Activated T-cell treated with anti-CD3 and anti-CD28 coated beads, Interleukin-2, amount 50 U/mL, for 1 hour (primary cell): ENCODE measurements around the gene CYP27A1.
"Not testable (repeated sequence)": the region's sequence is repeated elsewhere in the genome, so short reads cannot be mapped to it uniquely, and the experiment has no call there.

Source experiments
- DNase-seq: peaks from one replicate; pipeline ENCODE4 v3.0.0-alpha.2; 2020

CYP27A1 gene

GRCh38 chr2:218833023-218833609 lies 51.2 kb downstream of the CYP27A1 start:
- no peak for DNase-seq

DNA sequence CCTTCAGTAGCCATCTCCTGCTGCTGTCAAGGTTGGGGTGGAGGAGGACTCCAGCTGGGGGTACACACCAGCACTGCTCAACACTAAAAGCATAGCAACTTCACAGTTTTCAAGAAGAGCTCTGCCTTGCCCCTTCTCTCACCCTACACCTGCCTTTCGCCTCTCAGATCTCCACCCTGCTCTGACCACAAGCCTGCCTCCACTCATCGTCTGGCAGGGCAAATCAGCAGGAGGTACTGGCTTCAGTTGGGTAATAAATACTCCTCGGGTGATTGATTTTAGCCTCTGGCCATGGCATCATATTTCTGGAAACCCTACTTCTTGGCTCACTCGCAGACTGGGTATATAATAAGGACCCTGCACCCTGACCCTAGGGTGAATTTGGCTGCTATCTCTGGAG lies 52.7 kb downstream of the CYP27A1 start:
- no peak for DNase-seq

GRCh38 chr2:218837495-218837894 lies 55.5 kb downstream of the CYP27A1 start:
- DNase-seq = no peak

DNA sequence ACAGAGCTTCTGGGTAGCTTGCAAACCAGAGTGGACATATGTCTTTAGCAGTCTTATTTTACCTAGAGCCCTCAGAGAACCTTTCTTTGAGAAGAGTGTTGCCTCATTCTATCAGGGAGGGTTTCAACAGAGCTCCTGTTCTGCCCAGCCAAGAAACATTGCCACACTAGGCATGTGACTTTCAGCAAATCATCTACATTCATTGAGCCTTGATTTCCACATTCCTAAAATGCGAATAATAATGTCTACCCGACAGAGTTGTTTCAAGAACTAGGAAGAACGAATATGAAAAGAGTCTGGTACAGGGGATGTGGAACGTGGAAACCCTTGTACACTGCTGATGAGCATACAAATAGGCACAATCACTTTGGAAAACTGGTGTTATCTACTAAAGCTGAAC lies 57.5 kb downstream of the CYP27A1 start:
- no peak for DNase-seq

DNA sequence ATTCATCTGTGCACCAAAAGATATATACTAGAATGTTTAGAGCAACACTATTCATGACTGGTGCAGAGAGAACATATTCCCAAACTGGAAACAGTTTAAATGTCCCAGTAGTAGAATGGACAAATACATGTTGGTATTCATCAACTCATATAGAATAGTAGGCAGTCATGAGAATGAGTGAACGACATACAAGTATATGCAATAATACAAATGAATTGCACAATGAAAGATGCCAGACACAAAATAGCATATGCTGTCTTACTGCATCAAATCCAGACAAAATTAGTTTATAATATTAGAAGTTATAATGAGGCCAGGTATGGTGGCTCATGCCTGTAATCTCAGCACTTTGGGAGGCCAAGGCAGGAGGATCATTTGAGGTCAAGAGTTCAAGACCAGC lies 57.9 kb downstream of the CYP27A1 start:
- no peak for DNase-seq

DNA sequence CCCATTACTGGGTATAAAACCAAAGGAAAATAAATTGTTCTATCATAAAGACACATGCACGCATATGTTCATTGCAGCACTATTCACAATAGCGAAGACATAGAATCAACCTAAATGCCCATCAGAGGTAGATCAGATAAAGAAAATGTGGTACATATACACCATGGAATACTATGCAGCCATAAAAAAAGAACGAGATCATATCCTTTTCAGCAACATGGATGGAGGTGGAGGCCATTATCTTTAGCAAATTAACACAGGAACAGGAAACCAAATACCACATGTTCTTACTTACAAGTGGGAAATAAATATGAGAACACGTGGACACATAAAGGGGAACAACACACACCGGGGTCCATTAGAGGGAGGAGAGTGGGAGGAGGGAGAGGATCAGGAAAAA lies 62.4 kb downstream of the CYP27A1 start:
- not testable (repeated sequence) for DNase-seq

GRCh38 chr2:218846963-218847362 lies 65.0 kb downstream of the CYP27A1 start:
- DNase-seq = not testable (repeated sequence)

- DNase-seq = no peak
Measured at GRCh38 chr2:218849721-218850120, 67.8 kb downstream of the CYP27A1 start.

- DNase-seq = no peak
Measured at GRCh38 chr2:218850796-218851195, 68.8 kb downstream of the CYP27A1 start.

DNA sequence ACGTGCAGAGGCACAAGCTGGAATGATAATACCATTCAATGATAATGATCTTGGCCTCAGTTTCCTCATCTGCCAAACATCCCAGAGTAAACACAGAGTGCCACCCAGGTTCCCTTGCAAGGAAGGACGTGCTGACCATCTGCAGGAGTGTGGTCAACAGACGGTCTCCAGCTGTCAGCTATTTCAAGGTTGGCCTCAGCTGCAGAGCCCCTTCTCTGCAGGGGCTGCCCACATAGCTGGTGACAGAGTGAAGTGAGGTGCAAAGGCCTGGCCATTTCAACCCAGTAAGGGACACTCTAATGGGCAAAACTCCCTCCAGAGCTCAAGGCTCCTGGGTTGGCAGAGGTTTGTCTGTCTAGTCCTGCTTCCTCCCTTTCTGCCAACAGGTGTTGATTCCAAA lies 69.3 kb downstream of the CYP27A1 start:
- no peak for DNase-seq

- peak; percentile 72 for DNase-seq
Measured at GRCh38 chr2:218852911-218853667, 71.1 kb downstream of the CYP27A1 start.

GRCh38 chr2:218853766-218854165 lies 71.8 kb downstream of the CYP27A1 start:
- DNase-seq = no peak

- no peak for DNase-seq
Measured at GRCh38 chr2:218854860-218855259, 72.9 kb downstream of the CYP27A1 start.

DNA sequence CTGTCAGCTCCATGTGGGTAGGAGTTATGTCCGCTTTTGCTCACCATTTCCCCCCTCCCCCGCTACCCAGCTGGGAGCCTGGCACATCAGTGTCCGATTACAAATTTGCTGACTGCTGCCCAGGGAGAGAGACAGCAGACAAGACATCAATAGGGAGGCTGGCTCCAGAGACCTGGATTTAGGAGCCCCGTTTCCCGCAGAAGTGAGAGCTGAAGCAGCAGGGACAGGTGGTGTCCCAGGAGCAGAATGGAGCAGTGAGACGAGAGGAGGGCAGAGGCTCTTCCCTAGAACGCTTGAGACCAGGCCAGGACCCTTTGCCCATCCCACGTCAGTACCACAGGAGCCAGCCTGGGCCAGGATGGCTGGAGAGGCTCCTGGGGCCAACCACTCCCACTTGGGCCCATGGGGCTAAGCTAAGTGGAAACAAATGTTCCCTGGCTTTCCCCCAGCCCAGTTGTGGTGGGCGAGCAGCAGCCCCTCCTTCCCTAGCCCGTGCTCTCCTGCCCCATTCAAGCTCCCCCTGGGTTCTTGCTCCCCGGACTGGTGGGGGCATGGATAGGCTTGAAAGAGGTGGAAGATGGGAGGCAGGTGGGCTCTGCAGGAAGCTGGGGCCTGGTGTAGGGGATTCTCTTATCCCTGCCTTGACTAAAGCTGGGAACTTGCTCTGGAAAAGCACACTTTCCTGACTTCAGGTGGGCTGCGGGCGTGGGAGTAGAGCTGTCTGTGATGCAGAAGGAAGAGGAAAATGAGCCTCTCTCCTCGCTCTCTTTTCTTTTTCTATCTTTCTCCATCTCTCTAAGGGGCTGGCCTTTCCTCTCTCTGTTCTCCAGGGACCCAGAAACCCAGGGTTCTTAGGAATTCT lies 73.6 kb downstream of the CYP27A1 start:
- DNase-seq = no peak

DNA sequence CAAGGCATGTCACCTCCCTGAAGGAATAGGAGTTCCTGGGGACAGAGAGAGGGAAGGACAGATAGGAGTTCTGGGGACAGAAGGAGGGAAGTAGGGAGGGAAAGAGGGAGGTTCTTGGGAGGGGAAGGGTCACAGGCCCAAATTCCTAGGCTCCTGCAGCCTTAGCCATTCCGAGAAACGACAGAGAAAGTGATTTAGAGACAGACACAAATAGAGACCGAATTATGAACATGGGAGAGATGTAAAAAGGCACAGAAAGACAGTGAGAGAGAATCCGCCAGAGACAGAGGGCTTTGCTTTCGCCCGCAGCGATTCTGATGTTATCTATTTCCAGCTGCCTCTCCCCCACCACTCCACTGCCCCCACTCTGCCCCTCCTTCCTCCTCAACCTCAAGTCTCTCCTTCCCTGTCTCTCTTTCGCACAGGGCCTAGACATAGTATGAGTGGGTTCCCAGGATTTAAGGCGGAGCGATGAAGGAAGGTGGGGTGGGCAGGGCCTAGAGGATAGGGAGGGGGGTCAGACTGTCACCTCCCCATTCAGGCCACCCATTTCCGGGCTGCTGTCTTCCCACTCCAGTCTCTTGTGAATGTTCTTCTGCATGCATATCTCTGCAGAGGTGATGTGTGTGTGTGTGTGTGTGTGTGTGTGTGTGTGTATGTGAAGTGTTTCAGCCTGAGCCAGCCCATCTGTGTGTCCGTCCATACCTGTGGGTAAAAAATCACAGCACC lies 74.4 kb downstream of the CYP27A1 start:
- DNase-seq = no peak

DNA sequence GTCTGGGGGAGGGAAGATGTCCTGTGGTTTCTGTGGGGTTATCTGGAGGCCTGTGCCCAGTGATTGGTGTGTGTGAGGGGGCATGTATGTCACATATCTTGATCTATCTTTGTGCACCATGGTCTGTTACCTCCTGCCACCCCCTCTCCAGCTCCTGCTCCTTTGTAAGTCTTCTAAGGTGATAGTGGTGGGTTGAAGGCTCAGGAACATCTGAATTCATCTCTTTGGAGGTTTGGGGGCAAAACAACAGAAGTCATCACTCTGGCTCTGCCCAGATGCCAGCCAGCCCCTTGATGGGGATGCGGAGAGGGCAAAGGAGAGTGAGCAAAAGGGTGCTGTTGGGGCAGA lies 74.9 kb downstream of the CYP27A1 start:
- DNase-seq = no peak

DNA sequence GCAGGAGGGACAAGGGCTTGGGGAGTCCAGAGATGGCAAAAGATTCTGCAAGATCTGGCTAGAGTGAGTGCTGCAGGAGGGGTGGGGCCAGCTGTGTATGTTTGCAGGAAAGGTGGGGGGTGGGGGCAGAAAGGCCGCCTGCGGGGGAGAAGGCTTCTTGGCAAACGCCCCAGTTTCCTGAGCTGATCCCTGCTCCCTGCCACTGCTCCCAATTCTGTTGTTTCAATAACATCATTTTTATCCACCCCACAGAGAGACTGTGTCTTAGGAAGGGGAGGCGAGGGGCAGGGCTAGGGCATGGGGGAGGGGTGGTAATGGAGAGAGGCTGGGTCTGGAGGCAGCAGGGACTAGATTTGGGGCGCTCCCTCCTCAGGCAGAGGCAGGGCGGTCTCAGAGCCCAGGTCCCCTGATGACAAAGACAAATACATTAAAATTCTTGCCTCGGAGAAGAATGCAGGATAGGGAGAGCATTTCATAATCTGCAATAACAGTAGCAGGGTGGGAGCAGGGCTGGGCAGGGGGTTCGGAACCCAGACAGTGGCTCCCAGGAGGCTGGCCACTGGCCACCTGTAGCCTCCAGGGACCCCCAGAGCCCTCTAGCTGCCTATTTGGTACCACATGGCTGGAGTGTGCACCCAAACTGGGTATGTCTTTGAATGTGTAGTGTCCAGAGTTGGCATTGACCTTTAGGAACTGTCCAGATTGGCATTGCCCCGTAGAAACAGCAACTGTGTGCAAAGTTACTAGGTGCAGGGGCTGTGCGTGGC lies 75.6 kb downstream of the CYP27A1 start:
- DNase-seq = no peak

DNA sequence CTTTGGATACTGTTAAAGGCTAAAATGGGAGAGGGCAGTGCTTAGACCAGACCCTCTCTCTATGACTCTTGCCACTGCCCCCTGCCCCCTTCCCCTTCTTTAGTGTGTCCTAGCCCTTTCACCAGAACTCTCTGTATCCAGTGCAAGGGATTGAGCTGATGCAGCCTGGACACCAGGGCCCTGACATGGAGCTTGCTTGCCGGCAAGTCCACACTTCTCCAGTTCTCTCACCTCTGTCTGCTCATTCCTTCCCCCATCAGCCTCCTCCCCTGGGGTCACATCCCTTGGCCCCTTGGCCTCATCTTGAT lies 76.1 kb downstream of the CYP27A1 start:
- DNase-seq = no peak

GRCh38 chr2:218858671-218859555 lies 77.0 kb downstream of the CYP27A1 start:
- no peak for DNase-seq

DNA sequence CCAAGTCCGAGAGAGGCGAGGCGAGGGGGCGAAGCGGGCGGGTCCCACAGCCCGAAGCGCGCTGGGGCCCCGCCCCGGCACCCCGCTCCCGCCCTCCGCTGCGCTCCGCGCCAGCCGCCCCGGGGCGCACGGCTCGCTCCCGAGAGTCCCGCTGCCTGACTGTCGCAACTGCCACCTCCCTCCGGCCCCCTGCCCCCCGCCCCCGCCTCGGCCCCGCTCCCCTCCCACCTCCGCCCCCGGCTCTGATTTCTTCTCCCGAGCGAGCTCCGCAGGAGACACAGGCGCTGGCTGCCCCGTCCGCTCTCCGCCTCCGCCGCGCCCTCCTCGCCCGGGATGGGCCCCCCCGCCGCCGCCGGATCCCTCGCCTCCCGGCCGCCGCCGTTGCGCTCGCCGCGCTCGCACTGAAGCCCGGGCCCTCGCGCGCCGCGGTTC lies 77.6 kb downstream of the CYP27A1 start, which contains the start of gene WNT6:
WNT6 (plus strand) TSS at position 250 of the 432 bp plus-strand sequence. CDS start 233 bp downstream, outside the sequence.
- no peak for DNase-seq
